Liver (tissue), 9 donors: ENCODE results near the gene BCR. TPM values are rescaled to one million over a fixed set of nuclear protein-coding genes. Genes with fewer than 3 reads are reported as not detected.

Experiments used
- DNase-seq: peaks from one replicate; pipeline ENCODE4 v3.0.0-alpha.2; 2017; ENCODE audit warnings: low spot score
- H3K27ac ChIP-seq, 2 donors: one replicate each; pipeline ENCODE4 v1.7.0; 2013; ENCODE audit warnings: inconsistent platforms in 2 of 2, low read length in 2 of 2, control low read depth in 1 of 2, low read depth in 1 of 2, mild to moderate bottlenecking in 1 of 2
- H3K27me3 ChIP-seq, 4 donors: one replicate each; pipeline versions ENCODE4 v1.6.1 to v1.7.0; 2013; ENCODE audit warnings: low read length in 3 of 4, inconsistent platforms in 1 of 4, mild to moderate bottlenecking in 1 of 4, moderate library complexity in 1 of 4; ENCODE audit not compliant: control insufficient read depth in 4 of 4, insufficient read depth in 4 of 4
- H3K36me3 ChIP-seq, 4 donors: one replicate each; pipeline versions ENCODE4 v1.6.1 to v1.7.0; 2013; ENCODE audit warnings: low read length in 3 of 4, mild to moderate bottlenecking in 3 of 4, low read depth in 1 of 4, moderate library complexity in 1 of 4; ENCODE audit not compliant: control insufficient read depth in 4 of 4, insufficient read depth in 3 of 4
- H3K4me1 ChIP-seq, 4 donors: one replicate each; pipeline versions ENCODE4 v1.6.1 to v1.7.0; 2013; ENCODE audit warnings: low read length in 3 of 4, mild to moderate bottlenecking in 3 of 4, moderate library complexity in 1 of 4; ENCODE audit not compliant: control insufficient read depth in 4 of 4, insufficient read depth in 4 of 4
- H3K4me3 ChIP-seq, 3 donors: one replicate each; pipeline versions ENCODE4 v1.6.1 to v1.7.0; 2013; ENCODE audit warnings: low read length in 3 of 3, control low read depth in 1 of 3, low read depth in 1 of 3, mild to moderate bottlenecking in 1 of 3
- H3K9ac ChIP-seq, 2 donors: one replicate each; pipeline ENCODE4 v1.7.0; 2013; ENCODE audit warnings: low read length in 2 of 2, mild to moderate bottlenecking in 2 of 2, moderate library complexity in 2 of 2, control low read depth in 1 of 2, low read depth in 1 of 2
- H3K9me3 ChIP-seq, 4 donors: one replicate each; pipeline versions ENCODE4 v1.6.1 to v1.7.0; 2013; ENCODE audit warnings: low read length in 3 of 4; ENCODE audit not compliant: control insufficient read depth in 4 of 4
- ATF3 ChIP-seq: IDR thresholded peaks from 2 replicates; pipeline ENCODE4 v1.6.1; 2016; ENCODE audit warnings: antibody characterized with exemption
- CTCF ChIP-seq: fragments of 150-350 bp; IDR thresholded peaks from 2 replicates; pipeline ENCODE4 v1.5.1; 2017; ENCODE audit warnings: improper control_type of control experiment, low read depth, low read length; ENCODE audit not compliant: missing input control
- EGR1 ChIP-seq, 2 donors: IDR thresholded peaks; 2 replicates each; pipeline ENCODE4 v1.6.1; 2016 to 2018; ENCODE audit warnings: antibody characterized with exemption in 2 of 2, low read depth in 2 of 2
- FOXA1 ChIP-seq: IDR thresholded peaks from 2 replicates; pipeline ENCODE4 v1.6.1; 2016; ENCODE audit warnings: antibody characterized with exemption
- FOXA2 ChIP-seq: IDR thresholded peaks from 2 replicates; pipeline ENCODE4 v1.6.1; 2016; ENCODE audit warnings: antibody characterized with exemption
- GABPA ChIP-seq, 2 donors: IDR thresholded peaks in 1 of 2; conservative IDR thresholded peaks in 1 of 2; 2 replicates each; pipeline ENCODE4 v1.6.1; 2016; ENCODE audit warnings: antibody characterized with exemption in 2 of 2, mild to moderate bottlenecking in 1 of 2, moderate library complexity in 1 of 2
- HNF4A ChIP-seq, 2 donors: conservative IDR thresholded peaks; 2 replicates each; pipeline ENCODE4 v1.6.1; 2016; ENCODE audit warnings: antibody characterized with exemption in 2 of 2, mild to moderate bottlenecking in 2 of 2
- HNF4G ChIP-seq: IDR thresholded peaks from 2 replicates; pipeline ENCODE4 v1.6.1; 2016; ENCODE audit warnings: antibody characterized with exemption
- JUND ChIP-seq, 2 donors: IDR thresholded peaks; 2 replicates each; pipeline ENCODE4 v1.6.1; 2016; ENCODE audit warnings: antibody characterized with exemption in 2 of 2
- MAX ChIP-seq: IDR thresholded peaks from 2 replicates; pipeline ENCODE4 v1.6.1; 2016; ENCODE audit warnings: antibody characterized with exemption
- NR2F2 ChIP-seq: IDR thresholded peaks from 2 replicates; pipeline ENCODE4 v1.6.1; 2016; ENCODE audit warnings: antibody characterized with exemption
- RAD21 ChIP-seq, 2 donors: IDR thresholded peaks; 2 replicates each; pipeline ENCODE4 v1.6.1; 2016; ENCODE audit warnings: antibody characterized with exemption in 2 of 2, mild to moderate bottlenecking in 2 of 2
- REST ChIP-seq: IDR thresholded peaks from 2 replicates; pipeline ENCODE4 v1.6.1; 2016; ENCODE audit warnings: antibody characterized with exemption, mild to moderate bottlenecking
- RXRA ChIP-seq, 2 donors: IDR thresholded peaks; 2 replicates each; pipeline ENCODE4 v1.6.1; 2017 to 2018; ENCODE audit warnings: antibody characterized with exemption in 2 of 2, mild to moderate bottlenecking in 1 of 2
- SP1 ChIP-seq: IDR thresholded peaks from 2 replicates; pipeline ENCODE4 v1.6.1; 2018; ENCODE audit warnings: antibody characterized with exemption, mild to moderate bottlenecking
- TAF1 ChIP-seq: conservative IDR thresholded peaks from 2 replicates; pipeline ENCODE4 v1.6.1; 2016; ENCODE audit warnings: antibody characterized with exemption, mild to moderate bottlenecking
- YY1 ChIP-seq: IDR thresholded peaks from 2 replicates; pipeline ENCODE4 v1.6.1; 2016; ENCODE audit warnings: antibody characterized with exemption, mild to moderate bottlenecking
- ZBTB33 ChIP-seq: IDR thresholded peaks from 2 replicates; pipeline ENCODE4 v1.6.1; 2016; ENCODE audit warnings: antibody characterized with exemption
- whole genome bisulfite sequencing: extraction: QIAGEN DNeasy Blood & Tissue Kit; methylation state at CpG from one replicate; pipeline ENCODE4 v1.1.7; 2013; 5-methylcytosine and 5-hydroxymethylcytosine counted together
- polyA plus RNA-seq, 2 donors: library from polyadenylated mRNA; stranded (reverse) in 1 of 2; unstranded in 1 of 2; fragments of 200-250 nt in 1 of 2; fragments of >200 nt in 1 of 2; fragmentation: Nextera tagmentation in 1 of 2; extraction: Ambion mirVana in 1 of 2; gene quantifications; one replicate each; pipeline versions ENCODE4 v1.2.1 to v1.2.3, GENCODE V29; 2013 to 2015
- total RNA-seq, 2 donors: library from RNA; depleted of rRNA; stranded (reverse); fragments of >200 nt; gene quantifications; one replicate each; pipeline ENCODE4 v1.2.3, GENCODE V29; 2014
- donor health status: healthy.
- donor health status: healthy.
- donor health status: healthy.
- donor health status: healthy.
- donor health status: healthy.

Gene BCR
- total and polyA plus RNA-seq, 4 donors = 7.4 to 35.6 (median 18.3) TPM

GRCh38 chr22:23276656-23277582 is 96.6 kb downstream of the BCR start:
- WGBS = 92% methylated on average over 20 of the region's 20 CpGs

More at GRCh38 chr22:23276656-23277582, 96.6 kb downstream of the BCR start:
- peaks cover 5 to 44% (median 11%) of the 10 kb centered on the region in 4 donors for H3K36me3 ChIP-seq
- no peak overlapping the region for H3K27ac ChIP-seq
- H3K4me3 ChIP-seq = no peak overlapping the region
- no peak for DNase-seq
- H3K9ac ChIP-seq = no peak overlapping the region
- H3K4me1 ChIP-seq = no peaks in the 10 kb centered on the region
- TF ChIP-seq REST (no peak), ZBTB33 (no peak), RAD21 (IDR thresholded peaks at IDR 0.05) (no peak), CTCF (no peak), SP1 (no peak), HNF4G (no peak), GABPA (IDR thresholded peaks at IDR 0.05 in 1 of 2, conservative IDR thresholded peaks at IDR 0.05 in 1 of 2) (no peak), FOXA1 (no peak), RXRA (IDR thresholded peaks at IDR 0.05) (no peak), FOXA2 (no peak), MAX (no peak), HNF4A (conservative IDR thresholded peaks at IDR 0.05) (no peak), NR2F2 (no peak), TAF1 (no peak), YY1 (no peak), EGR1 (IDR thresholded peaks at IDR 0.05; ENCODE audit: low read depth in 2 of 2) (no peak), ATF3 (no peak), JUND (IDR thresholded peaks at IDR 0.05) (no peak)
- H3K27me3 ChIP-seq = no peaks in the 10 kb centered on the region
- no peaks in the 10 kb centered on the region for H3K9me3 ChIP-seq
